Keratinocyte (primary cell): ENCODE measurements around the gene ADD2. TPM values are rescaled to one million over a fixed set of nuclear protein-coding genes. Genes with fewer than 3 reads are reported as not detected.

ENCODE experiments used
- DNase-seq: peaks from one replicate; pipeline ENCODE4 v3.0.0-alpha.2; 2011; ENCODE audit warnings: low read depth, missing footprints, low spot score
- FAIRE-seq: peaks from 2 replicates; lab custom pipeline; 2011; peaks lifted over from hg19 to GRCh38; lab: Jason Lieb, UNC
- H2AFZ ChIP-seq: 2 replicates; pipeline ENCODE4 v1.6.0; 2012; ENCODE audit warnings: low read length, control low read depth, inconsistent platforms; ENCODE audit not compliant: control insufficient read depth
- H3K27ac ChIP-seq: 2 replicates; pipeline ENCODE4 v1.5.1; 2011; ENCODE audit warnings: low read length; ENCODE audit not compliant: control insufficient read depth, insufficient read depth
- H3K27me3 ChIP-seq: 3 replicates; pipeline ENCODE4 v1.6.0; 2011; ENCODE audit warnings: low read length; ENCODE audit not compliant: control insufficient read depth, insufficient read depth; ENCODE audit errors: extremely low read depth
- H3K36me3 ChIP-seq, 2 experiments: 2 replicates in 1 of 2; 3 replicates in 1 of 2; pipeline ENCODE4 v1.5.1; 2011; ENCODE audit warnings: low read length in 2 of 2, mild to moderate bottlenecking in 1 of 2; ENCODE audit not compliant: control insufficient read depth in 2 of 2, insufficient read depth in 2 of 2; ENCODE audit errors: extremely low read depth in 1 of 2
- H3K4me1 ChIP-seq: 3 replicates; pipeline ENCODE4 v1.5.1; 2011; ENCODE audit warnings: low read length; ENCODE audit not compliant: control insufficient read depth, insufficient read depth; ENCODE audit errors: extremely low read depth
- H3K4me2 ChIP-seq: 3 replicates; pipeline ENCODE4 v1.6.0; 2011; ENCODE audit warnings: low read depth, low read length; ENCODE audit not compliant: control insufficient read depth, insufficient read depth; ENCODE audit errors: extremely low read depth
- H3K4me3 ChIP-seq, 3 experiments: fragments of 200-600 bp in 1 of 3; sonication (generic) in 1 of 3; 2 replicates in 2 of 3; 3 replicates in 1 of 3; pipeline ENCODE4 v1.5.1; 2011 to 2016; ENCODE audit warnings: low read length in 3 of 3, mild to moderate bottlenecking in 3 of 3, control low read depth in 2 of 3, inconsistent platforms in 1 of 3, low read depth in 1 of 3, mixed read lengths in 1 of 3, mixed run types in 1 of 3, moderate library complexity in 1 of 3; ENCODE audit not compliant: control insufficient read depth in 2 of 3, insufficient read depth in 2 of 3; ENCODE audit errors: extremely low read depth in 1 of 3
- H3K79me2 ChIP-seq: 2 replicates; pipeline ENCODE4 v1.6.0; 2012; ENCODE audit warnings: low read length; ENCODE audit not compliant: control insufficient read depth, insufficient read depth
- H3K9ac ChIP-seq: 3 replicates; pipeline ENCODE4 v1.6.0; 2011; ENCODE audit warnings: low read length; ENCODE audit not compliant: control insufficient read depth, insufficient read depth; ENCODE audit errors: extremely low read depth
- H3K9me1 ChIP-seq: 3 replicates; pipeline ENCODE4 v1.6.0; 2011; ENCODE audit warnings: low read length; ENCODE audit not compliant: control insufficient read depth, insufficient read depth; ENCODE audit errors: extremely low read depth
- H3K9me3 ChIP-seq: 2 replicates; pipeline ENCODE4 v1.5.1; 2012; ENCODE audit warnings: low read depth, low read length; ENCODE audit not compliant: control insufficient read depth
- H4K20me1 ChIP-seq: 3 replicates; pipeline ENCODE4 v1.6.0; 2011; ENCODE audit warnings: low read length; ENCODE audit not compliant: control insufficient read depth, insufficient read depth; ENCODE audit errors: extremely low read depth
- EZH2 ChIP-seq: IDR thresholded peaks from one replicate; pipeline ENCODE4 v1.6.1; 2012; ENCODE audit warnings: inconsistent platforms, mild to moderate bottlenecking, low read length, moderate library complexity
- dilution Hi-C: fragments of 300-500 bp; cut with MboI; formaldehyde crosslinking; loops from one replicate; pipeline ENCODE4 v1.7.0; 2020; ENCODE audit warnings: low sequenced_read_pairs; ENCODE audit not compliant: extremely low pct_ligation_motif_present
- polyA plus RNA-seq, 5 experiments: library from polyadenylated mRNA; depleted of rRNA in 3 of 5; stranded (reverse) in 3 of 5; stranded (forward) in 1 of 5; unstranded in 1 of 5; fragments of >200 nt; gene quantifications; 1 replicate in 1 of 5; 2 replicates in 3 of 5; 3 replicates in 1 of 5; pipeline versions ENCODE4 v1.2.1 to v1.2.3, GENCODE V29; 2011 to 2012; ENCODE audit warnings: missing spikeins in 2 of 5, low read depth in 1 of 5, low replicate concordance in 1 of 5
- TF ChIP-seq, protein P1 (sequence below), 3 experiments: IDR thresholded peaks in 1 of 3; conservative IDR thresholded peaks in 1 of 3; optimal IDR thresholded peaks in 1 of 3; 2 replicates in 2 of 3; 3 replicates in 1 of 3; pipeline versions ENCODE3 to v1.5.1; 2011; ENCODE audit warnings: low read length in 3 of 3, mild to moderate bottlenecking in 3 of 3, moderate library complexity in 2 of 3, control low read depth in 1 of 3, inconsistent platforms in 1 of 3; ENCODE audit not compliant: insufficient read depth in 2 of 3; ENCODE audit errors: extremely low read depth in 1 of 3

Gene ADD2
- polyA plus RNA-seq, 1 donor (not counting 4 experiments of a cell fraction or from before 2014, with no cell fraction given) = 0.05 TPM

DNA sequence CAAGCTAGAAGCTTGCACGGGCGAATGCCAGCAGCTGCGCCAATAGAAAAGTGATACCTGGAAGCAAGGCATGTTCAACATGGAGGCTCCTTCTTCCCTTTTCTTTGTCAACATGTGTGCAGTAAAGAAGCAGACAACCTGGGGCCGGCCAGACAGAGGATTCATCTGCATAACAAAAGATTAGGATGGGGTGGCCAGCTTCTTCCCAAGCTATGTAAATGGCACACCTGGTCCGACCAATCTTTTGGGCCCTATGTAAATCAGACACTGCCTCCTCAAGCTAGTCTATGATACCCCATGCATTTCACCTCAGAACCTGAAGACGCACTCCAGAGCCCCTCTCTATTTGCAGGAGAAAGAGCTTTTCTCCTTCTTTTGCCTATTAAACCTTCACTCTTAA lies 148.0 kb downstream of the ADD2 start:
- no peaks in the 10 kb centered on the region for H3K36me3 ChIP-seq
- TF ChIP-seq EZH2 = no peak
- TF ChIP-seq, protein P1, sequence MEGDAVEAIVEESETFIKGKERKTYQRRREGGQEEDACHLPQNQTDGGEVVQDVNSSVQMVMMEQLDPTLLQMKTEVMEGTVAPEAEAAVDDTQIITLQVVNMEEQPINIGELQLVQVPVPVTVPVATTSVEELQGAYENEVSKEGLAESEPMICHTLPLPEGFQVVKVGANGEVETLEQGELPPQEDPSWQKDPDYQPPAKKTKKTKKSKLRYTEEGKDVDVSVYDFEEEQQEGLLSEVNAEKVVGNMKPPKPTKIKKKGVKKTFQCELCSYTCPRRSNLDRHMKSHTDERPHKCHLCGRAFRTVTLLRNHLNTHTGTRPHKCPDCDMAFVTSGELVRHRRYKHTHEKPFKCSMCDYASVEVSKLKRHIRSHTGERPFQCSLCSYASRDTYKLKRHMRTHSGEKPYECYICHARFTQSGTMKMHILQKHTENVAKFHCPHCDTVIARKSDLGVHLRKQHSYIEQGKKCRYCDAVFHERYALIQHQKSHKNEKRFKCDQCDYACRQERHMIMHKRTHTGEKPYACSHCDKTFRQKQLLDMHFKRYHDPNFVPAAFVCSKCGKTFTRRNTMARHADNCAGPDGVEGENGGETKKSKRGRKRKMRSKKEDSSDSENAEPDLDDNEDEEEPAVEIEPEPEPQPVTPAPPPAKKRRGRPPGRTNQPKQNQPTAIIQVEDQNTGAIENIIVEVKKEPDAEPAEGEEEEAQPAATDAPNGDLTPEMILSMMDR (optimal IDR thresholded peaks at IDR 0.05 in 1 of 3, IDR thresholded peaks at IDR 0.05 in 1 of 3, conservative IDR thresholded peaks at IDR 0.05 in 1 of 3; ENCODE audit: extremely low read depth in 1 of 3, insufficient read depth in 2 of 3, low read length in 3 of 3) = no peak
- H3K9ac ChIP-seq = no peak overlapping the region
- H3K4me3 ChIP-seq = no peak overlapping the region
- H2AFZ ChIP-seq = no peak overlapping the region
- H3K4me2 ChIP-seq = no peak overlapping the region
- no peaks in the 10 kb centered on the region for H4K20me1 ChIP-seq
- FAIRE-seq = no peak
- no peak overlapping the region for H3K27ac ChIP-seq
- H3K9me3 ChIP-seq = no peaks in the 10 kb centered on the region
- dilution Hi-C loops = no loop called here
- H3K27me3 ChIP-seq = no peaks in the 10 kb centered on the region
- no peaks in the 10 kb centered on the region for H3K79me2 ChIP-seq
- H3K4me1 ChIP-seq = peaks cover 22% of the 10 kb centered on the region
- no peak for DNase-seq
- no peaks in the 10 kb centered on the region for H3K9me1 ChIP-seq

DNA sequence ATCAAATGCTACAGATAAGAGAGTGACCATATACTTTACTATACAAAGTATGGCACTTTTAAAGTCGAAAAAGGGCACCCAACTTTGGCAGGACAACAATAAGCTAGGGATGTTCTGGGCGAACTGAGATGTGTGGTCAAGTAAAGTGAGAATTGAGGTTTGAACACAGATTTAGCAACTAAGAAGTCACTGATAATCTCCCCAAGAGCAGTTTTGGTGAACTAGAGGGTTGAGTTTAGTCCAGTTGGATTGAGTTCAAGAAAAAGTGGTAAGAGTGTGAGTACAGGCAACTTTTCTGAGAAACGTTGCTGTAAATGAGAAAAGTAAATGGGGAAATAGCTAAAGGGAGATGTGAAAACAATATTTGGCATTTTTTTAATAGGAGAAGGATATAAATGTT lies 148.8 kb downstream of the ADD2 start:
- Histone ChIP-seq H3K36me3 (no peaks in the 10 kb centered on the region), H3K79me2 (no peaks in the 10 kb centered on the region), H3K4me3 (no peak overlapping the region), H3K27ac (no peak overlapping the region), H3K9me1 (no peaks in the 10 kb centered on the region), H3K4me2 (no peak overlapping the region), H3K9me3 (no peaks in the 10 kb centered on the region), H3K9ac (no peak overlapping the region), H3K4me1 (peaks cover 22% of the 10 kb centered on the region), H2AFZ (no peak overlapping the region), H3K27me3 (no peaks in the 10 kb centered on the region), H4K20me1 (no peaks in the 10 kb centered on the region)
- FAIRE-seq = no peak
- TF ChIP-seq, protein P1 (optimal IDR thresholded peaks at IDR 0.05 in 1 of 3, IDR thresholded peaks at IDR 0.05 in 1 of 3, conservative IDR thresholded peaks at IDR 0.05 in 1 of 3; ENCODE audit: extremely low read depth in 1 of 3, insufficient read depth in 2 of 3, low read length in 3 of 3) = no peak
- TF ChIP-seq EZH2 = no peak
- no peak for DNase-seq
- dilution Hi-C loops = no loop called here
